Measurements from ENCODE around the gene PSG1. TPM values are rescaled to one million over a fixed set of nuclear protein-coding genes. Genes with fewer than 3 reads are reported as not detected.
"Not testable (repeated sequence)": the region's sequence is repeated elsewhere in the genome, so short reads cannot be mapped to it uniquely, and the experiment has no call there.

Gene PSG1
- total RNA-seq (not detected), polyA plus RNA-seq (under 1 TPM in 1 of 3 donors, not detected in 2; 0.51 TPM)
- long read RNA-seq, donor 1: 0 reads
- long read RNA-seq, donor 2: 0 reads

DNA sequence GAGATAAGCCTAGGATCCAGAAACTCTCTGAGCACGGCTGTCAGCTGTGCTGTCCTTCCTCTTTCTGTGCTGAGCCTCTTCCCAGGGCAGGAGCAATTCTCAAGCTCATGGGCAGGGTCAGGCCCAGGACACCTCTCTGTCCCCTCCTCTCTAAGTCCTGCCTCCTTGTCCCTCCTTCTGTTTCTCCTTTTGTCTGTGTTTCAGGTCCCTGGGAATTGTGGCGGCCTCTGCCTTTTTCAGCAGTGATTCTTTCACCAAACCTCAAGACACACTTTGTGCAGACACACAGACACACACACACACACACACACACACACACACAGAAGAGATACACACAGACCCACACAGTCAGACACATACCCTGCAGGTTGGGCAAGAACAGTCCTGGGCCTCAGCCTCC, at the start of gene PSG1:
PSG1 (minus strand) TSS at position 101 of the 400 bp plus-strand sequence. CDS start 132 bp downstream, outside the sequence.
- TF ChIP-seq, protein P1, sequence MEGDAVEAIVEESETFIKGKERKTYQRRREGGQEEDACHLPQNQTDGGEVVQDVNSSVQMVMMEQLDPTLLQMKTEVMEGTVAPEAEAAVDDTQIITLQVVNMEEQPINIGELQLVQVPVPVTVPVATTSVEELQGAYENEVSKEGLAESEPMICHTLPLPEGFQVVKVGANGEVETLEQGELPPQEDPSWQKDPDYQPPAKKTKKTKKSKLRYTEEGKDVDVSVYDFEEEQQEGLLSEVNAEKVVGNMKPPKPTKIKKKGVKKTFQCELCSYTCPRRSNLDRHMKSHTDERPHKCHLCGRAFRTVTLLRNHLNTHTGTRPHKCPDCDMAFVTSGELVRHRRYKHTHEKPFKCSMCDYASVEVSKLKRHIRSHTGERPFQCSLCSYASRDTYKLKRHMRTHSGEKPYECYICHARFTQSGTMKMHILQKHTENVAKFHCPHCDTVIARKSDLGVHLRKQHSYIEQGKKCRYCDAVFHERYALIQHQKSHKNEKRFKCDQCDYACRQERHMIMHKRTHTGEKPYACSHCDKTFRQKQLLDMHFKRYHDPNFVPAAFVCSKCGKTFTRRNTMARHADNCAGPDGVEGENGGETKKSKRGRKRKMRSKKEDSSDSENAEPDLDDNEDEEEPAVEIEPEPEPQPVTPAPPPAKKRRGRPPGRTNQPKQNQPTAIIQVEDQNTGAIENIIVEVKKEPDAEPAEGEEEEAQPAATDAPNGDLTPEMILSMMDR (IDR thresholded peaks at IDR 0.05): no peak
- no peak for ATAC-seq
- H3K27ac ChIP-seq: no peak within 1 kb of the TSS
- intact Hi-C loops (cut with DNase I): no loop called here
- DNase-seq: no peak
- 23 to 71% (median 60%) methylated on average over 2 of the region's 2 CpGs for WGBS, 3 donors
- H3K36me3 ChIP-seq (ENCODE audit: insufficient read depth in 1 of 2, low read depth in 1 of 2): no peaks in the 10 kb centered on the region
- H3K4me3 ChIP-seq: no peak within 1 kb of the TSS
- H3K9me3 ChIP-seq: no peaks in the 10 kb centered on the region
- no peaks in the 10 kb centered on the region for H3K27me3 ChIP-seq (ENCODE audit: insufficient read depth in 3 of 3, low read length in 2 of 3)
- no peaks in the 10 kb centered on the region for H3K4me1 ChIP-seq

DNA sequence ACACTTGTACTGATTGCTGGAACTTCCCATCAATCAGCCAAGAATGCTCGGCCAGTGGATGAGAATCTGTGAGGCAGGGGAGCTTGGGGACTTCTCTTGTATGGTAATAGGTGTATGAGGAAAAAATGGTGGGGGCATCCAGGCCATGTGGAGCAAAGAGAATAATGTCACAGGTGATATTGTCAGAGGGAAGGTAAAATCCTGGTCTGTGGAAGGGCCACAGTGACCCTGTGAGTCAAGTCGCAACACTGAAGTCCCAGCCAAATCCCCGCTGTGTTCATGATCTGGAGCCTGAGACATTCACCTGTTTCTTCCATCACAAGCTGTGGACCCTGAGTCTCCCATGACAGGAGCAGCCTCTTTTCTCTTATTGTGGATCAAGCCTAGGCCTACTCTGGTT, 49.4 kb upstream of the PSG1 start:
- TF ChIP-seq, protein P1 (IDR thresholded peaks at IDR 0.05): no peak
- Histone ChIP-seq H3K27ac (no peak overlapping the region), H3K36me3 (ENCODE audit: insufficient read depth in 1 of 2, low read depth in 1 of 2) (no peaks in the 10 kb centered on the region), H3K4me1 (no peaks in the 10 kb centered on the region), H3K4me3 (no peak overlapping the region), H3K27me3 (ENCODE audit: insufficient read depth in 3 of 3, low read length in 2 of 3) (no peaks in the 10 kb centered on the region), H3K9me3 (no peaks in the 10 kb centered on the region)
- ATAC-seq (no peak), DNase-seq (no peak)
- 76 to 81% (median 76%) methylated on average over 3 of the region's 3 CpGs for WGBS, 3 donors
- intact Hi-C loops (cut with DNase I): no loop called here

DNA sequence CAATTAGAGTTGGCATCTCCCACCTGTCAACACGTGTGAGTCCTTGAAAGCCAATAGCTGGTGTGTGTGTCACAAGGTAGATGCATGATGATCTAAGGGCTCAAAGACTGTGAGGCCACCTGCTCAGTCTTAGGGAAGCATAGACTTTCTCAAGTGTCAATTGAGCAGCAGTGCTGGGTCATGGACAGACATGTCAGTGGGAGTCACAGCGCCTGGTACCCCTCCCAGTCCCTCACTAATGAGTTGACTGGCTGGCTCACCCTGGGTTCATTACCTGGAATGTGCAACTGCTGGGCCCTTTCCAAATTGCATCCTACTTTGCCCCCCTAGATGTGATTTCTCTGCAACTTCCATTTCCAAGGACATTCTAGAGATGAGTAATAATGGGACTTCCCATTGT, 47.3 kb upstream of the PSG1 start:
- Histone ChIP-seq H3K9me3 (no peaks in the 10 kb centered on the region), H3K36me3 (ENCODE audit: insufficient read depth in 1 of 2, low read depth in 1 of 2) (no peaks in the 10 kb centered on the region), H3K4me3 (no peak overlapping the region), H3K27ac (no peak overlapping the region), H3K4me1 (no peaks in the 10 kb centered on the region), H3K27me3 (ENCODE audit: insufficient read depth in 3 of 3, low read length in 2 of 3) (no peaks in the 10 kb centered on the region)
- WGBS, 3 donors: 55 to 58% (median 55%) methylated on average over 2 of the region's 2 CpGs
- no peak for DNase-seq
- TF ChIP-seq, protein P1 (IDR thresholded peaks at IDR 0.05): no peak
- ATAC-seq: no peak
- intact Hi-C loops (cut with DNase I): no loop called here

DNA sequence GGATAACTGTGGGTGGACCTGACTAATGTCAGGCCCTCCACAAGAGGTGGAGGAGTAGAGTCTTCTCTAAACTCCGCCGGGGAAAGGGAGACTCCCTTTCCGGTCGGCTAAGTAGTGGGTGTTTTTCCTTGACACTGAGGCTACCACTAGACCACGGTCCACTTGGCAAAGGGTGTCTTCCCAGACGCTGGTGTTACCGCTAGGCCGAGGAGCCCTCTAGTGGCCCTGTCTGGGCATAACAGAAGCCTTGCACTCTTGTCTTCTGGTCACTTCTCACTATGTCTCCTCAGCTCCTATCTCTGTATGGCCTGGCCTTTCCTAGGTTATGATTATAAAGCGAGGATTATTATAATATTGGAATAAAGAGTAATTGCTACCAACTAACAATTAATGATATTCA, 43.6 kb upstream of the PSG1 start:
- H3K4me3 ChIP-seq; ATAC-seq; H3K9me3 ChIP-seq; H3K27me3 ChIP-seq (ENCODE audit: insufficient read depth in 3 of 3, low read length in 2 of 3); intact Hi-C loops (cut with DNase I); H3K27ac ChIP-seq; H3K4me1 ChIP-seq; H3K36me3 ChIP-seq (ENCODE audit: insufficient read depth in 1 of 2, low read depth in 1 of 2): not testable (repeated sequence)
- DNase-seq: peak in 1 of 2 donors; percentile 25
- 38 to 46% (median 38%) methylated on average over 9 of the region's 9 CpGs for WGBS, 3 donors

DNA sequence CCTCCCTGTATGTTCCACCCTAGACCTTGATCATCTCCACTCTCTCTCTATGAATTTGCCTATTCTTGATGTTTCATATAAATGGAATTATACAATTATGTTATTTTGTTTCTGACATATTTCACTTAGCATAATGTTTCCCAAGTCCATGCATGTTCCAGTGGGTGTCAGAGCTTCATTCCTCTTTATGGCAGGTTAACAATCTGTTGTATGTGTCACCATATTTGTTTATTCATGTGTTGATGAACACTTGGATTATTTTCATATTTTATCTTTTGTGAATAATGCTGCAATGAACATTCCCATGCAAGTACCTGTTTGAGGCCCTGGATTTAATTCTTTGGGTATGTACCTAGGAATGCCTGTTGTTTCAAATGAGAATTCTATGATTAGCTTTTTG, 41.5 kb upstream of the PSG1 start:
- H3K27ac ChIP-seq; ATAC-seq; H3K4me3 ChIP-seq; H3K9me3 ChIP-seq; H3K4me1 ChIP-seq; DNase-seq; H3K27me3 ChIP-seq (ENCODE audit: insufficient read depth in 3 of 3, low read length in 2 of 3); H3K36me3 ChIP-seq (ENCODE audit: insufficient read depth in 1 of 2, low read depth in 1 of 2); intact Hi-C loops (cut with DNase I): not testable (repeated sequence)

DNA sequence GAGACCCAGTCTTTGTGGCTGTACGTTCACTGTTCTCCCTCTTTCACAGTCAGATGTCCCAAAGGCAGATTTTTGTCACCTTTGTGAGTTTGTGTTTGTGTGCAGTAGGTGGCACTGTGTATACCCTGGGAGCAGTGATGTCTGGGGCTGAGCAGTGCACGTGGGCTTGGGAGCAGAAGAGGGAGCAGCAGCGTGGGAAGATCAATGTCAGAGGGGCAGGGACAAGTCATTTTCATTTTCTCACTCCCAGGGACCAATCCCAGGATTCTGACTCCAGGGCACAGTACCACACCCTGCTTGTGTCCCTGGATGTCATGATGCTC, 40.2 kb upstream of the PSG1 start:
- WGBS, 3 donors: 9 to 18% (median 11%) methylated on average over 3 of the region's 3 CpGs

DNA sequence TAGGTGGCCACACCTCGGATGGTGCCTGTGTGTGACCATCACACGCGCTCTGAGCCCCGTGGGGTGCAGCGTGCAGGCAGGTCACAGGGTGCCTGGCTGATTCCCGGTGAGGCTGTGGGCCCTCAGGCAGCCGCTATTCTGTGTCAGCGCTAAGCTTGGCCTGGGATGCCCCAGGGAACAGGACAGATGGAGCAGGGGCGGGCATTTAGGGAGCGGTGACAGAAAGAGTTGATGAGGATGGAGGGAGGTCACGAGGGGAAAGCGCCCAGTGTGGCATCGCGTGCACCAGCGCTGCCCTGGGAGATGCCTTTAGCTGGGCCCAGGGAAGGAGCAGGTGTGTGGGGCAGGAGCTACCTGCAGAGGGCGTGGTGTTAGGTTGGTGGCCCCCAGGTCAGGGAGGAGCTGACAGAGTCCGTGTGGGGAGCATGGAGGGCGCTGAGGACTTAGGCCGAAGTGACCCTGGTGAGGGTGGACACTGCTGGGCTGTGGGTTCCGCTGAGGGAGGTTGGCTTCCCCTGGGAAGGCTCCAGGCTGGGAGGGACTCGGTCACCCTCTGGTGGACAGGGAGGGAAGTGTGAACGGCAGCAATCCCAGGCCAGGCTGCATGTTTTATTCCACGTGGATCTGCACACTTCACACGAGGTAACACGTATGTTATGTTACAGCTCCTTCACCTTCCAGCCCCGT, 39.7 kb upstream of the PSG1 start:
- H3K27ac ChIP-seq; ATAC-seq; intact Hi-C loops (cut with DNase I); DNase-seq; H3K27me3 ChIP-seq (ENCODE audit: insufficient read depth in 3 of 3, low read length in 2 of 3); H3K4me3 ChIP-seq; H3K36me3 ChIP-seq (ENCODE audit: insufficient read depth in 1 of 2, low read depth in 1 of 2); H3K9me3 ChIP-seq; H3K4me1 ChIP-seq: not testable (repeated sequence)
- 61 to 74% (median 71%) methylated on average over 25 to 26 of the region's 26 CpGs for WGBS, 3 donors

More for the DNA sequence above, 40.2 kb upstream of the PSG1 start:
- DNase-seq: no peak
- no peaks in the 10 kb centered on the region for H3K9me3 ChIP-seq
- no peaks in the 10 kb centered on the region for H3K27me3 ChIP-seq (ENCODE audit: insufficient read depth in 3 of 3, low read length in 2 of 3)
- TF ChIP-seq, protein P1 (IDR thresholded peaks at IDR 0.05): no peak
- intact Hi-C loops (cut with DNase I): no loop called here
- H3K4me3 ChIP-seq: no peak overlapping the region
- no peak for ATAC-seq
- H3K36me3 ChIP-seq (ENCODE audit: insufficient read depth in 1 of 2, low read depth in 1 of 2): no peaks in the 10 kb centered on the region
- no peaks in the 10 kb centered on the region for H3K4me1 ChIP-seq
- H3K27ac ChIP-seq: no peak overlapping the region

DNA sequence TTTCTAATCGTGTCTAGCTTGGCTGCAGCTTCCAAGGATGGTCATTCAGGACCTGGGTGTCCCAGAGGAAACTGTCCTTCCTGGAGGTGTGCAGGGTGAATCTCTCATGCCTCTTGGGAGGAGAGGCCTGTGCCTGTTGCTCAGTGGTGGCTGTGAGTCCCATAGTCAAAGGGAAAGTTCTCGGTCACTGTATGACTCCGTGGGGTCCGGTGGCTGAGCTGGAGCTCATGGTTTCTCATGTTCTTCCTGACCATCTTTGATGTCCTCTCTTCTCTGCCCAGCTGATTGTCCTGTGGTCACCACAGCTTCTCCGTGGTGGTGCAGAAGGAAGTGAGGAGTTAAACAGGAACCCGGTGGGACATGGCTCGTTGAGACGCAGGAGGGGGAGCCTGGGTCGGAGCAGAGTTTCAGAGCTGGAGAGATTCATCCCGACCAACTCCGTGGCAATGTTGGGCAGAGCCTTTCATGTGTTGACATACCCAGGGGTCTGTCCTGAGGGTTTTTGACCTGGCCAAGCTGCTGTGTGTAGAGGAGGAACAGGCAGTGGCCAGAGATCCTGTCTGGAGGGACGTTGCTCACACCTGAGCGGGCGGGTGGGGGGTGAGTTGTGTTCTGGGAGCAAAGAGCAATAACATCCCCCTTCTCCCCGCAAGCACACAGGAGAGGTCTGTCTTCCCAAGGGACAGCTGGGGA, 39.0 kb upstream of the PSG1 start:
- H3K27ac ChIP-seq; intact Hi-C loops (cut with DNase I); DNase-seq; H3K36me3 ChIP-seq (ENCODE audit: insufficient read depth in 1 of 2, low read depth in 1 of 2); H3K27me3 ChIP-seq (ENCODE audit: insufficient read depth in 3 of 3, low read length in 2 of 3); H3K4me1 ChIP-seq; H3K9me3 ChIP-seq; H3K4me3 ChIP-seq; ATAC-seq: not testable (repeated sequence)
- WGBS, 3 donors: 77 to 83% (median 78%) methylated on average over 15 of the region's 15 CpGs

All from psoas muscle (tissue), 8 donors.